Heart left ventricle (tissue), 13 donors: ENCODE measurements around the gene SLC25A52.

Experiments
- POLR2A ChIP-seq, 2 donors: fragments of 450-650 bp; IDR thresholded peaks; one replicate each; pipeline ENCODE4 v1.6.1; 2017; ENCODE audit warnings: antibody characterized with exemption in 2 of 2, mild to moderate bottlenecking in 2 of 2, moderate library complexity in 2 of 2
- TF ChIP-seq, protein P1 (sequence below), 12 donors: fragments of 200-600 bp; sonication (generic) in 4 of 12; IDR thresholded peaks; one replicate each; pipeline versions ENCODE4 v1.5.0 to v1.8.0; 2018 to 2022; ENCODE audit warnings: antibody characterized with exemption in 12 of 12, mild to moderate bottlenecking in 5 of 12
- donor health status: ischemic (EF 13 %, LVEDD 7.1; RV severe dilation, severe dysfunction).
- donor health status: DM: no; HTN: yes; CAD: no.
- donor health status: DM: no; HTN: no; CAD: no.
- donor health status: ischemic (EF 25% LVEDD 6.9; RV normal size, moderate dysfunction).
- donor health status: ischemic (EF 25% LVEDD 5.7; RV mildly dilated, moderate dysfunction).
- donor health status: ischemic (EF 35%, LVEDD 5.7; RV mildly dilated, moderate dysfunction).
- donor health status: nonischemic (EF 11% LVEDD 7.7; RV severe dilation, severe dysfunction).
- donor health status: DM: yes; HTN: yes; CAD: no.
- donor health status: PGD.
- donor health status: ischemic (EF 29% LVEDD 5.4; RV normal size, mild dysfunction).
- donor health status: nonischemic (EF 23%, LVEDD 6.1; RV moderate dilation, normal function).

DNA sequence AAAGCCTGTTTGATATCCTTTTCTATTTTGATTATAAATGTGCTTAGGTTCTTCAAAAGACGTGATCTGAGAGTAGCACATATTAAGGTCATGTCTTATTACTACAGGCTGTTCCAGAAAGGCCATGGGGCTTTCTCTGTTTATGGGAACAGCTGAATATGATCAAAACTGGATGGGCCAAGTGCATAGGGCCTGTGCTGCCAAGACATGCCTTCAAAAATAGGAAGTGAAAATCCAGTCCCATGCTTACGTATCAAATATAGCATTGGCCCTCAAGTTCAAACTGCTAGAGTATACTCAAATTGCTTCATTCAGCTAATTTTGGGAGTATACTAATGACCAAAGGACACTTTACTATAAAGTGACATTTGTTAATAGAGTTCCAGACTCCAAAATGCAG, 24.1 kb downstream of the SLC25A52 start:
- TF ChIP-seq, protein P1, sequence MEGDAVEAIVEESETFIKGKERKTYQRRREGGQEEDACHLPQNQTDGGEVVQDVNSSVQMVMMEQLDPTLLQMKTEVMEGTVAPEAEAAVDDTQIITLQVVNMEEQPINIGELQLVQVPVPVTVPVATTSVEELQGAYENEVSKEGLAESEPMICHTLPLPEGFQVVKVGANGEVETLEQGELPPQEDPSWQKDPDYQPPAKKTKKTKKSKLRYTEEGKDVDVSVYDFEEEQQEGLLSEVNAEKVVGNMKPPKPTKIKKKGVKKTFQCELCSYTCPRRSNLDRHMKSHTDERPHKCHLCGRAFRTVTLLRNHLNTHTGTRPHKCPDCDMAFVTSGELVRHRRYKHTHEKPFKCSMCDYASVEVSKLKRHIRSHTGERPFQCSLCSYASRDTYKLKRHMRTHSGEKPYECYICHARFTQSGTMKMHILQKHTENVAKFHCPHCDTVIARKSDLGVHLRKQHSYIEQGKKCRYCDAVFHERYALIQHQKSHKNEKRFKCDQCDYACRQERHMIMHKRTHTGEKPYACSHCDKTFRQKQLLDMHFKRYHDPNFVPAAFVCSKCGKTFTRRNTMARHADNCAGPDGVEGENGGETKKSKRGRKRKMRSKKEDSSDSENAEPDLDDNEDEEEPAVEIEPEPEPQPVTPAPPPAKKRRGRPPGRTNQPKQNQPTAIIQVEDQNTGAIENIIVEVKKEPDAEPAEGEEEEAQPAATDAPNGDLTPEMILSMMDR (IDR thresholded peaks at IDR 0.05) = no peak
- no peak for TF ChIP-seq POLR2A (IDR thresholded peaks at IDR 0.05)
